ENCODE results near the gene BUD31. TPM values are rescaled to one million over a fixed set of nuclear protein-coding genes. Genes with fewer than 3 reads are reported as not detected.

Gene BUD31
- total and polyA plus RNA-seq, 2 experiments from 2014 or later: 77.1 to 247 TPM

GRCh38 chr7:99389772-99390171 is 19.0 kb upstream of the BUD31 start:
- TF ChIP-seq JUNB (IDR thresholded peaks at IDR 0.05; ENCODE audit: unreplicated experiment) (no peak), EZH2 (IDR thresholded peaks at IDR 0.05; ENCODE audit: low read depth, unreplicated experiment) (no peak), REST (IDR thresholded peaks at IDR 0.05; ENCODE audit: unreplicated experiment) (no peak), CREB1 (CRISPR knock-in tag; IDR thresholded peaks at IDR 0.05; ENCODE audit: low read depth) (no peak), POLR2AphosphoS5 (IDR thresholded peaks at IDR 0.05; ENCODE audit: low read depth) (no peak), CTCF (conservative IDR thresholded peaks at IDR 0.05; ENCODE audit: low read depth in 2 of 2) (no peak), ZNF114 (CRISPR knock-in tag; IDR thresholded peaks at IDR 0.05) (no peak), STAT1 (IDR thresholded peaks at IDR 0.05; ENCODE audit: unreplicated experiment) (no peak), ETS1 (IDR thresholded peaks at IDR 0.05) (no peak), ZNF331 (CRISPR knock-in tag; IDR thresholded peaks at IDR 0.05; ENCODE audit: low read depth) (no peak), NANOG (IDR thresholded peaks at IDR 0.05; ENCODE audit: borderline replicate concordance) (no peak)
- H3K79me2 ChIP-seq (replicated peaks; ENCODE audit: insufficient read depth): no peaks in the 10 kb centered on the region
- peaks cover 21% of the 10 kb centered on the region for H3F3A ChIP-seq (replicated peaks; ENCODE audit: low read depth)
- H3K4me1 ChIP-seq (ENCODE audit: insufficient read depth): peaks cover 5% of the 10 kb centered on the region; the same call in 1 of the 2 replicates
- peaks cover 13% of the 10 kb centered on the region for H3K4me1 Mint-ChIP-seq
- H3K9me2 ChIP-seq (ENCODE audit: insufficient read depth): no peaks in the 10 kb centered on the region
- peaks cover 1% of the 10 kb centered on the region; the same call in 1 of the 2 replicates for H4K20me1 ChIP-seq (replicated peaks; ENCODE audit: insufficient read depth)
- 0 out of 2 replicates have a peak, but pooled peaks cover 3% of the 10 kb centered on the region for H3K36me3 ChIP-seq (ENCODE audit: insufficient read depth)
- no peaks in the 10 kb centered on the region for H3K9me3 Mint-ChIP-seq
- no peaks in the 10 kb centered on the region for H3K27me3 ChIP-seq (ENCODE audit: insufficient read depth)
- H3K36me3 Mint-ChIP-seq (ENCODE audit: low read depth): peaks cover 32% of the 10 kb centered on the region
- H3K4me3 ChIP-seq: no peak overlapping the region
- no peak overlapping the region for H3K27ac Mint-ChIP-seq
- H2AFZ ChIP-seq: no peak overlapping the region
- H3K4me3 Mint-ChIP-seq: no peak overlapping the region
- H3K27ac ChIP-seq (ENCODE audit: low read depth): no peak overlapping the region
- DNase-seq (ENCODE audit: low spot score) (no peak), ATAC-seq (no peak)
- no peak overlapping the region for H3K4me2 ChIP-seq
- H3K27me3 Mint-ChIP-seq (ENCODE audit: insufficient read depth, low read depth, poor library complexity): peaks cover 25% of the 10 kb centered on the region
